GM19035 (cell line): ENCODE measurements around the gene SRMS.

ENCODE experiments used
- ATAC-seq: cut with Tn5 transposase; IDR thresholded peaks from one replicate; pipeline ENCODE4 v1.9.1; 2021; ENCODE audit not compliant: unreplicated experiment

Gene SRMS, protein sequence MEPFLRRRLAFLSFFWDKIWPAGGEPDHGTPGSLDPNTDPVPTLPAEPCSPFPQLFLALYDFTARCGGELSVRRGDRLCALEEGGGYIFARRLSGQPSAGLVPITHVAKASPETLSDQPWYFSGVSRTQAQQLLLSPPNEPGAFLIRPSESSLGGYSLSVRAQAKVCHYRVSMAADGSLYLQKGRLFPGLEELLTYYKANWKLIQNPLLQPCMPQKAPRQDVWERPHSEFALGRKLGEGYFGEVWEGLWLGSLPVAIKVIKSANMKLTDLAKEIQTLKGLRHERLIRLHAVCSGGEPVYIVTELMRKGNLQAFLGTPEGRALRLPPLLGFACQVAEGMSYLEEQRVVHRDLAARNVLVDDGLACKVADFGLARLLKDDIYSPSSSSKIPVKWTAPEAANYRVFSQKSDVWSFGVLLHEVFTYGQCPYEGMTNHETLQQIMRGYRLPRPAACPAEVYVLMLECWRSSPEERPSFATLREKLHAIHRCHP

DNA sequence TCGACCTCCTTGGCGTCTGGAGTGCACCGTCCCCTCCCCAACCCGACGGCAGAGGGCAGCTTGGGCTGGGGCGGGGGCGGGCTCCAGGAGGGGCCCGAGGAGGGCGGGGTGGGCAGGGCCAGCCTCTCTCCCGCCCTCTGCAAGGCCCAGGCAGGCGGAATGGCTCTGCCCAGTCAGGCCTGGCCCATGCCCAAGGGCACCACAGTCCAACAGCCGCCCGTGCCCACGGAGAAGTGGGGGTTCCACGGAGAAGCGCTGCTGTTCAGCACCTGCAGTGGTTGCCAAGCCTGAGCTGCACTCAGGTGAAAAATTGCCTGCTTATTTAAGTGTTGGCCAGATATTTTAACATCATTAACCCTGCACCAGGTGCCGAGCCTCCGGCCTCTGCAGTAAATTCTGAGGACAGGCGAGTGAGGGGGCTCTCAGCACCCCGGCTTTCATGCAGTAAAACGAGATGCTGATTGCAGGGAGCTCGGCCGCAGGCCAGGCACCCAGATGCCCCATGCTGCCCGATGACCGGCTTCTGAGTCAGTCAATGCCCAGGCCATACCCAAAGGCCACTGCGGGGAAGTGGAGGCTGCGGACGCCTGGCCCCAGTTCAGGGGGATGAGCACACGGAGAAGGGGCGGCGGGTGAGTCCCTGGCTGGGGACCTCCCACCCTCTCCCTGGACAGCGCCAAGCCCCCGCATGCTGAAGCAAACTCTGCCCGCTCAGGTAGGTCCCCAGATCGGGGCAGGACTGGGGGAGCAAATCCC, at the start of gene SRMS:
TSS of gene SRMS (minus strand) at position 25 of the 756 bp plus-strand sequence. CDS start 286 bp downstream, outside the sequence.
- no peak for ATAC-seq

DNA sequence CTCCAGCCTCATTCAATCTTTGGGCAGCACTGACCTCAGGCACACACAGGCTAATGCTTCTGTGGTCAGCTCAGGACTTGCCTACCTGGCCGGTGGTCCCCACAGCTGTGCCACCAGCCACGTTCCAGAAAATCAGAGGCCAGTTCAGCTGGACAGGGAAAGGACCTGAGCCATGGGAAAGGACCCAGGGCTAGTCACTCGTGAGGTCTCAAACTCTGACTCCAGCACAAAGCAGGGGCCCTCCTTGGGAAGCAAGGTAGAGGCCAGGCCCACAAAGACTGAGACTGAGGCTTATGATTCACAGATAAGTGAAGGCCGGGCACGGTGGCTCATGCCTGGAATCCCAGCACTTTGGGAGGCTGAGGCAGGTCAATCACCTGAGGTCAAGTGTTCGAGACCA, 48.9 kb upstream of the SRMS start:
- no peak for ATAC-seq

DNA sequence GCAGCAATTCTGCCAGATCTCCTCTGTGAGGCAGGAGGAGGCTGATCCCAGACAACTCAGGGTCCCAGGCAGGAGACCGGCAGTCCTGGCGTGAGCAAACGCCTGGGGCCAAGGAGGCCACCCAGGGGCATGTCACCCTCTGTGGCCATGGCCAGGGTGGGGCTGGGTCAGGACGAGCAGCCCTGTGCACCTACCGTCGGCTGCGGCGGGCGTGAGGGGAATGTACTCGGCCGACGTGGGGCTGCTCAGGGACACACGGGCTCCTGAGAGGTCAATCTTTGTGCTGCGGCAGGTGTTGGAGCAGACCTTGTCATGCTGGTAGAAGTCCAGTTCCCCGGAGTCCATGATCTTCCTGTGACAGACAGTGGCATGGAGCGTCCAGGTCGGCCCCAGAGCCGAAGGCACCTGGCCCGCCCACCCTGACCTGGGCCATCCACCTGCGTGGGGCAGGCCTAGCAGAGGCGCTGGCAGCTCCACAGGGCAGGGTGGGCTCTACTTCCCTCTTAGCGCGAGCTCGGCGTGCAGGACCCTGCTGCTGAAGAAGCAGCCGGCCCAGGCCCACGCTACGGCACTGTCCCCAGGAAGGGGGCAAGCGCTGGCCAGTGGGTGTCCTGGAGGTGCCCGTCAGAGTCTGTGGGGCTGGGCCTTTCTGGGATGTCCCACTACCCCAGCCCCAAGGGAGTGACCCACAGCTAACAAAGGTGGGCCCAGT, 48.0 kb upstream of the SRMS start:
- no peak for ATAC-seq

- ATAC-seq = no peak
Measured at GRCh38 chr20:63594043-63594561, 46.6 kb upstream of the SRMS start.

GRCh38 chr20:63592661-63593060, 45.1 kb upstream of the SRMS start:
- ATAC-seq = no peak

- ATAC-seq = no peak
Measured at GRCh38 chr20:63591786-63592355, 44.3 kb upstream of the SRMS start.

DNA sequence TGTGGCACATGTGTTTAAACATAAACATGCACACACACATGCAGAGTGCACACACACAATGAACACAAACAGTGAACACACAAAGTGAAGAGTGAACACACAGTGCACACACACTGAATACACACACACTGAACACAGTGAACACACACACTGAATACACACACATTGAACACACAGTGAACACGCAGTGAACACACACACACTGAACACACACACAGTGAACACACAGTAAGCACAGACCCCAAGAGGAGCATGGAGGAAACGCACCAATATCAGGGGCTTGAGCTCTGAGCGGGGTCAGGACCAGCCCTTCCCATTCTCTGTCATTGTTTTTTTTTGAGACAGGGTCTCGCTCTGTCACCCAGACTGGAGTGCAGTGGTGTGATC, 43.6 kb upstream of the SRMS start:
- no peak for ATAC-seq

GRCh38 chr20:63590218-63591146, 42.9 kb upstream of the SRMS start:
- no peak for ATAC-seq

DNA sequence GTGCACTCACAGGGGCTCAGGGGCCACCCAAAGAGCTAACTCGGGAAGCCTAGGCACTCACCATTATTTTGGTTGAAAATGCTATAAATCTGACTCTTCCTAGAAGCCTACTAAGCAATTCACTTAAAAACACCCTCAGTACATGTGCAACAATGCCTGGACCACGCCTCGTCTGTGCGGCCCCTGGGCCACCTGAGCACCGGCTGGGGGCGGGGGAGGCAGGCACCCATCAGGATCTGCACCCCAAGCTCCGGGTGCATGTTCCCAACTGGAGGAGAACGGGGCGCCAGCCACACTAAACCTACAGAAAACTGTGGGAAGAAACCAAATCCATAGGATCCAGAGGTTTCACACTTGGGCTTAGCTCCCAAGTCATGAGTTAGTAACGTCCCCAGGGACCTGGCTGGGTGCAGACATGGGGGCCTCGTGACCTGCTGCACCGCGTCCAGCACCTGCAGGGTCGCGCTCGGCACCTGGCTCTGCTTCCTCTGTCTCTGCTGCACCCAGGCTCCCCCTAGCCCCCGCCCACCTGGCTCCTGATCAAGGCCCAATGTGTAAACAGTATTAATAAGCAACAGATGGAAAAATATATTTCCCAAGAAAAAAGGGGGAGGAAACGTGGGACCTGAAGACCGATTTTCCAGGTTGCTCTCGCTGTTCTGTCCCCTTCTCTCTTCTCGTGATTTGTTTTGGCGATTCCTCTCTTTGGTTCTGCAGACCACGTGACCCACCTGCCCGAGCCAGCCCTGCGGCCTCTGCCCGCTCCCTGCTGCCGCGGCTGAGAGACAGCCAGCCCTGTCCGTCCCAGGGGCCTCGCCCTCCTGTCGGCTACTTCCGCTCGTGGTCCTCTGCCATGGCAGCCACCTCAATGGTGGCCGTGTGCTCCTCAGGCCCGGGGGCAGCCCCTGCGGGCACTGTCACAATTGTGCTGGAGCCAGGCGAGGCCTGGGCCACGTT, 42.0 kb upstream of the SRMS start:
- no peak for ATAC-seq

DNA sequence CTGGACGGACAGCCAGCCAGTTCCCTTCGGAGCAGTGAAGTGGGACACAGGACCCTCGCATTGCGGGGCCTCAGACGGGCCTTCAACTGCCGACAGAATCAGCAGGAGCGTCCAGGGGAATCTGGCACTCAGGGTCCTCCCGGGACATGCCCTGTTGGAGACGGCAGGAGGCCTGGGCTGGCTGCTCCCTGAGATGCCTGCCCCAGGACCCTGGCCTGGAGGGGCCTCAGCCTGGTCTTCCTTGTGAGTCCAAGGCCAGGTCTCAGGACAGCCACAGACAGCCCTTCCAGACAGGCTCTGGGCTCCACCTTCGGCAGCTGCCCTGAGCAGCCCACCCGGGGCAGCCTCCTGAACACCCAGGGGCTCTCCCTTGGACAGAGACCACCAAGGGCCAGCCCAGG, 41.1 kb upstream of the SRMS start:
- no peak for ATAC-seq

- no peak for ATAC-seq
Measured at GRCh38 chr20:63587776-63588591, 40.4 kb upstream of the SRMS start.

- ATAC-seq = no peak
Measured at GRCh38 chr20:63587256-63587655, 39.7 kb upstream of the SRMS start.

GRCh38 chr20:63586797-63587196, 39.2 kb upstream of the SRMS start:
- ATAC-seq = no peak

DNA sequence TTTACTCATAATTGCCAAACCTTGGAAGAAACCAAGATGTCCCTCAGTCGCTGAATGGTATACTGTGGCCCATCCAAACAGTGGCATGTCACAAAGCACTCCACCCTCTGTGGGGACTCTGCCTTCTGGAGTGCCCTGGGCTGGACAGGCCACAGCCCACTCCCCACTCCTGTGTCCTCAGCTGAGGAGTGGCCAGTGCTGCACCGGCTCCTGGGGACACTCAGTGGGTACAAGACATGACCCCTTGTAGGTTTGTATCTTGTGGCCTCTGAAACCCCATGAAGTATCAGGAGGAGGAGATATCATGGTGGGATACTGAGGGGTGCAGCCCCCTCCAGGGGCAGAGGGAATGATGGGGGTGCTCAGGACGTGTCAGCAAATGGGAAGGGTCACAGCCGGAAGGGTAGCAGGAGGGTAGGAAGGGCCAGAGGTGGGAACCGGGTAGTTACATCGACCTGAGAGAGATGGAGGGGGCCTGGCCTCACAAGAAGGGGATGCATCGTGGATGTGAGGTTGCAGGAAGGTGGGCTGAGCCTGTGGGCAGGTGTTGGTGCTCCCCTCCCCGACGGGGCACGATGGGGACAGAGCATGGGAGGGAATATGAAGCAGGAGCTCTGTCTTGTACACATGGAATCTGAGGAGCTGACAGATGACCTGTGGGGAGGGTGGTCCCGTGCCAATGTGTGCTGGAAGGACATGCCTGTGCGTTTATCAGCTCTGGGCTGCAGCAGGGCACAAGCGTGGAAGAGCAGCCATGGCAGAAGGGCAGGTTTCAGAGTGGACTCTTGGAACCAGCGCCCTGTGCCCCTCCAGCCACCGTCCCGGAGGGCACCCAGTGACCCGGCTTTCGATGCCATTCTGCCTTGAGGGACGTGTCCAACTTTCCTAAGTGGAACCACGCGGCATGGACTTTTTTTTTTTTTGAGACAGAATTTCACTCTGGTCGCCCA, 38.3 kb upstream of the SRMS start:
- no peak for ATAC-seq

- ATAC-seq = no peak
Measured at GRCh38 chr20:63582382-63583063, 35.0 kb upstream of the SRMS start.

DNA sequence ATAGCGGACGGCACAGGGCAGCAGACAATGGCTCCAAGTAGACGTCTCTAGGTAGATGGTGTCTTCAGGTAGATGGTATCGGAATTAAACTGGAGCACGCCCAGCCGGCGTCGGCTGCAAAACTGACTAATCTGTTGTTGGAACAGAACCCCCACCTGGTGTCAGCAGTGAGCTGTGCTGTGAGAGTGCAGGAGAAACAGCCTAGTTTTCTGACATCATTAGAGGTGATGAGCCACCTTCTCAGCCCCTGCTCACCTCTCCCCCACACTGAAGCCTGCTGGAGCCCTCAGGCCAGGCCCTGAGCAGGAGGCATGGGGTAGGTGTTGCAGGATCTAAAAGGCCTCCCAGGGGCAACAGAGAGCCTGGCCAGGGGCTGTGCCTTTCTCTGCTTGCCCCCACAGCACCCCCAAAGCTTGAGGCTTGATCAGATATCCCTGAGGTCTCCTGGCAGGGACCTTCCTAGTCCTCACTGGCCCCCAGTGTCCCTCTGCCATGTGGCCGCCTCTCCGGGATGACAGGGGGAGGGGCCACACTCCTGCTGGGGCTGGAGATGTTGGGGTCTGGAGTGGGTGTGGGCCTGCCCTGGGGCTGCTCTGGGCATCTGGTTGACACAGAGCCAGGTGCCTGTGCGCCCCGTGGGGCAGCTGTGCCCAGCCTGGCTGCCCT, 33.4 kb upstream of the SRMS start:
- ATAC-seq = no peak
